HCT116 (cell line): ENCODE data around the gene ANKRD16. TPM values are rescaled to one million over a fixed set of nuclear protein-coding genes. Genes with fewer than 3 reads are reported as not detected.
"Not testable (repeated sequence)": the region's sequence is repeated elsewhere in the genome, so short reads cannot be mapped to it uniquely, and the experiment has no call there.

Source experiments
- ATAC-seq: fragments of 200-7000 bp; cut with Tn5 transposase; 2 replicates; pipeline ENCODE4 v1.9.1; 2020; ENCODE audit warnings: mild to moderate bottlenecking, moderate library complexity
- BruUV-seq: library from RNA; stranded (reverse); fragments of 400-500 nt; replicated peaks from 2 replicates; lab custom pipeline; 2021; lab: Mats Ljungman, UMichigan
- CTCF ChIA-PET: fragments of 300-600 bp; sonication (Branson Sonifier 250); formaldehyde crosslinking; loops from one replicate; lab custom pipeline; 2021; ENCODE audit warnings: antibody characterized with exemption; lab: Charles Lee
- POLR2A ChIA-PET: fragments of 300-600, 350-600 bp; sonication (Branson Sonifier 250); formaldehyde crosslinking; loops from one replicate; lab custom pipeline; 2021; ENCODE audit warnings: antibody characterized with exemption; lab: Charles Lee
- RAD21 ChIA-PET, 2 experiments: fragments of 300-600 bp; sonication (Branson Sonifier 250); formaldehyde crosslinking; loops; one replicate each; lab custom pipeline; 2023; ENCODE audit warnings: low total read pairs in 2 of 2; ENCODE audit not compliant: uncharacterized antibody in 2 of 2, unreplicated experiment in 2 of 2, low non-redundant PET in 1 of 2; lab: Charles Lee
- DNase-seq: peaks from one replicate; pipeline ENCODE4 v3.0.0-alpha.2; 2010; ENCODE audit warnings: low read depth, low spot score
- H2AFZ ChIP-seq: fragments of 200-600 bp; shearing (Covaris generic), sonication (generic); 2 replicates; pipeline ENCODE4 v1.6.1; 2017; ENCODE audit warnings: low read depth, mixed run types, mixed read lengths, antibody characterized with exemption, low read length; ENCODE audit not compliant: poor library complexity, severe bottlenecking
- H3K27ac ChIP-seq: 2 replicates; pipeline ENCODE4 v1.5.1; 2012; ENCODE audit warnings: low read depth, low read length
- H3K27me3 ChIP-seq: fragments of 200-600 bp; sonication (generic); 2 replicates; pipeline ENCODE4 v1.6.1; 2016; ENCODE audit warnings: mixed run types, low read length, mixed read lengths; ENCODE audit not compliant: insufficient read depth
- H3K36me3 ChIP-seq, 2 experiments: fragments of 200-500 bp in 1 of 2; fragments of 200-600 bp in 1 of 2; sonication (Bioruptor generic) in 1 of 2; sonication (generic) in 1 of 2; 2 replicates each; pipeline versions ENCODE4 v1.5.1 to v1.6.1; 2014 to 2016; ENCODE audit warnings: low read length in 2 of 2, inconsistent platforms in 1 of 2, mixed read lengths in 1 of 2, mixed run types in 1 of 2; ENCODE audit not compliant: insufficient read depth in 2 of 2, control insufficient read depth in 1 of 2
- H3K4me1 ChIP-seq, 2 experiments: fragments of 200-600 bp in 1 of 2; sonication (generic) in 1 of 2; 2 replicates each; pipeline versions ENCODE4 v1.5.1 to v1.6.1; 2012 to 2017; ENCODE audit warnings: low read length in 2 of 2, inconsistent platforms in 1 of 2, mild to moderate bottlenecking in 1 of 2, mixed read lengths in 1 of 2, mixed run types in 1 of 2, moderate library complexity in 1 of 2; ENCODE audit not compliant: insufficient read depth in 2 of 2, control insufficient read depth in 1 of 2
- H3K4me2 ChIP-seq: fragments of 200-600 bp; sonication (generic); 2 replicates; pipeline ENCODE4 v1.6.1; 2017; ENCODE audit warnings: mixed run types, low read length, mixed read lengths
- H3K4me3 ChIP-seq, 2 experiments: fragments of 200-600 bp in 1 of 2; sonication (generic) in 1 of 2; replicated peaks in 1 of 2; 2 replicates each; pipeline ENCODE4 v1.5.1; 2011 to 2016; ENCODE audit warnings: low read length in 2 of 2, control low read depth in 1 of 2, low read depth in 1 of 2, mild to moderate bottlenecking in 1 of 2, mixed read lengths in 1 of 2, mixed run types in 1 of 2
- H3K79me2 ChIP-seq: fragments of 200-600 bp; sonication (generic); 2 replicates; pipeline ENCODE4 v1.6.1; 2017; ENCODE audit warnings: mild to moderate bottlenecking, mixed run types, low read length, moderate library complexity, mixed read lengths; ENCODE audit not compliant: insufficient read depth
- H3K9ac ChIP-seq: fragments of 200-600 bp; sonication (generic); 2 replicates; pipeline ENCODE4 v1.6.1; 2016; ENCODE audit warnings: low read length, mixed read lengths
- H3K9me2 ChIP-seq: fragments of 200-600 bp; sonication (generic), shearing (Covaris generic); 2 replicates; pipeline ENCODE4 v1.6.1; 2017; ENCODE audit warnings: mixed run types, mild to moderate bottlenecking, moderate library complexity; ENCODE audit not compliant: insufficient read depth
- H3K9me3 ChIP-seq, 2 experiments: fragments of 200-500 bp in 1 of 2; fragments of 200-600 bp in 1 of 2; sonication (Bioruptor generic) in 1 of 2; sonication (generic) in 1 of 2; 2 replicates each; pipeline ENCODE4 v1.6.1; 2014 to 2017; ENCODE audit warnings: low read length in 2 of 2, mixed read lengths in 2 of 2, inconsistent platforms in 1 of 2, low read depth in 1 of 2, mild to moderate bottlenecking in 1 of 2, mixed run types in 1 of 2, moderate library complexity in 1 of 2; ENCODE audit not compliant: control insufficient read depth in 1 of 2, insufficient read depth in 1 of 2
- H4K20me1 ChIP-seq: fragments of 200-600 bp; sonication (generic), shearing (Covaris generic); 2 replicates; pipeline ENCODE4 v1.6.1; 2017; ENCODE audit warnings: mixed run types, mild to moderate bottlenecking, moderate library complexity; ENCODE audit not compliant: insufficient read depth
- CBX3 ChIP-seq: IDR thresholded peaks from 2 replicates; pipeline ENCODE4 v1.6.1; 2012; ENCODE audit warnings: low read depth
- CEBPB ChIP-seq: IDR thresholded peaks from 2 replicates; pipeline ENCODE4 v1.6.1; 2012; ENCODE audit warnings: low read depth
- ELF1 ChIP-seq: IDR thresholded peaks from 2 replicates; pipeline ENCODE4 v1.6.1; 2012; ENCODE audit warnings: low read depth, borderline replicate concordance
- EZH2 ChIP-seq: fragments of 200-600 bp; sonication (generic); IDR thresholded peaks from 2 replicates; pipeline ENCODE4 v1.6.1; 2017; ENCODE audit warnings: antibody characterized with exemption, mixed run types
- POLR2A ChIP-seq: IDR thresholded peaks from 2 replicates; pipeline ENCODE4 v1.7.0; 2011; ENCODE audit warnings: borderline replicate concordance; ENCODE audit not compliant: insufficient read depth, insufficient read length; ENCODE audit errors: extremely low read depth
- RAD21 ChIP-seq: IDR thresholded peaks from 2 replicates; pipeline ENCODE4 v1.6.1; 2012; ENCODE audit warnings: low read depth, mild to moderate bottlenecking
- TCF7L2 ChIP-seq: IDR thresholded peaks from 2 replicates; pipeline ENCODE4 v1.7.0; 2011; ENCODE audit warnings: borderline replicate concordance, inconsistent platforms; ENCODE audit not compliant: insufficient read depth, insufficient read length; ENCODE audit errors: extremely low read depth
- YY1 ChIP-seq: IDR thresholded peaks from 2 replicates; pipeline ENCODE4 v1.6.1; 2011; ENCODE audit warnings: low read length, low read depth, moderate library complexity, mild to moderate bottlenecking; ENCODE audit not compliant: insufficient replicate concordance; ENCODE audit errors: extremely low read depth
- intact Hi-C: fragments of 100-400 bp; cut with micrococcal nuclease; formaldehyde crosslinking; loops from 2 replicates; pipeline ENCODE4 v1.10.0; 2022
- total RNA-seq: library from RNA; stranded (reverse); gene quantifications from one replicate; pipeline ENCODE4 v1.2.1, GENCODE V29; 2021; ENCODE audit not compliant: unreplicated experiment

The ANKRD16 gene
- total RNA-seq, 1 experiment from 2014 or later: 9.4 TPM

DNA sequence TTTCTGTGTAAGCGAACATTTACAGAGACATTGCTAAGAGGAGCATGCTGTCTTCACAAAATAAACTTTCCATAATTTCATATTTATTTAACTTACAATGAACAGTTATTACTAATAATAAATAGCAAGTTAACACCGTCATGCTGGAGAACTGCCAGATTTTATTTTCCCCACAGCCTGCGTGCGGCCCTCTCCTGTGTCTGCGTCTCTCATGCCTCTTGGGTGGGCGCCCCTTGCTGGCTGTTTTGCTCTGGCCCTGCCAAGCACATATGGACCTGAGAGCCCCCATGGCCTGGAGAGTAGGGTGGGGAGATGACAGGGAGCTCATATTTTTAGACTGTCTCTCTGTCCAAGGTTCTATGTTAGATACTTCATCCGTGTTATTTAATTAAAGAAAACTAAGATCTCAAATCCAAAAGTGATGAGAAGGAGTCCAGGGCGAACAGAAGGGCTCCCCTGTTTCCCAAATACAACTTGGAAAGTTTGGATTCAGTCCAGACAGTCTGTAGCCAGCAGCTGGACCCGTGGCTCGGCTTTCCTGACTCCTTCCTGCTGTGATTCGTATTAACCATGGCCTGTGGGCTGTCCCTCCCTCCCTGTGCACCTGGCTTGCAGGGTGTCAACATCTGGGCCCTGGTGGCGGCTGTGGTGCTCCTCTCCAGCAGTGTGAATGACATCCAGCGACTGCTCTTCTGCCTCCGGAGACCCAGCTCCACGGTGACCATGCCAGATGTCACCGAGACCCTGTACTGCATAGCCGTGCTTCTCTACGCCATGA is 20.8 kb upstream of the ANKRD16 start:
- peaks cover 29 to 46% of the 10 kb centered on the region in 2 experiments; a peak in 3 of 4 replicates for H3K36me3 ChIP-seq
- H3K27ac ChIP-seq: no peak overlapping the region
- intact Hi-C loops: no loop called here
- no peaks in the 10 kb centered on the region for H3K9me3 ChIP-seq
- ChIA-PET CTCF (no interaction called here), POLR2A (no interaction called here), RAD21 (no interaction called here)
- H3K4me3 ChIP-seq: no peak overlapping the region
- no TSS peak for BruUV-seq
- H2AFZ ChIP-seq: no peak overlapping the region
- H3K4me2 ChIP-seq: no peak overlapping the region
- no peaks in the 10 kb centered on the region for H3K27me3 ChIP-seq
- no peaks in the 10 kb centered on the region for H3K9me2 ChIP-seq
- TF ChIP-seq CBX3 (no peak), YY1 (no peak), TCF7L2 (no peak), EZH2 (no peak), ELF1 (no peak), CEBPB (no peak), POLR2A (no peak), RAD21 (no peak)
- ATAC-seq: no peak
- H3K4me1 ChIP-seq: no peaks in the 10 kb centered on the region
- no peaks in the 10 kb centered on the region for H3K79me2 ChIP-seq
- no peak overlapping the region for H3K9ac ChIP-seq
- no peak for DNase-seq
- no peaks in the 10 kb centered on the region for H4K20me1 ChIP-seq

DNA sequence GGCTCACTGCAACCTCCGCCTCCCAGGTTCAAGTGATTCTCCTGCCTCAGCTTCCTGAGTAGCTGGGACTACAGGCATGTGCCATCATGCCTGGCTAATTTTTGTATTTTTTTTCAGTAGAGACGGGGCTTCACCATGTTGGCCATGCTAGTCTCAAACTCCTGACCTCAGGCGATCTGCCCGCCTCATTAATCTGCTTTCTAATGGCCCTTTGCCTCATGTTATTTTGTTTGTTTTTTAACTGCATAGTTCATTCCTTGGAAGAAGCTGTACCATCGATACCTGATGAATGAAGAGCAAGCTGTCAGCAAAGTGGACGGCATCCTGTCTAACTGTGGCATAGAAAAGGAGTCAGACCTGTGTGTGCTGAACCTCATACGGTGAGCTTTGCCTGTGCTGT is 19.0 kb upstream of the ANKRD16 start:
- POLR2A ChIA-PET, H3K9me3 ChIP-seq, H4K20me1 ChIP-seq, H3K9me2 ChIP-seq, DNase-seq, H2AFZ ChIP-seq, H3K4me1 ChIP-seq, H3K4me3 ChIP-seq, H3K27ac ChIP-seq, H3K4me2 ChIP-seq, BruUV-seq, H3K79me2 ChIP-seq, intact Hi-C loops, CTCF ChIA-PET, H3K27me3 ChIP-seq, RAD21 ChIA-PET, H3K9ac ChIP-seq, ATAC-seq: not testable (repeated sequence)
- peaks cover 15 to 31% of the 10 kb centered on the region in 2 experiments; a peak in 3 of 4 replicates for H3K36me3 ChIP-seq
